GM19372 (cell line): ENCODE measurements around the gene OR14I1.

Experiments
- ATAC-seq: cut with Tn5 transposase; IDR thresholded peaks from one replicate; pipeline ENCODE4 v1.9.1; 2021; ENCODE audit warnings: mild to moderate bottlenecking, low read depth, moderate library complexity; ENCODE audit not compliant: unreplicated experiment

Gene OR14I1

GRCh38 chr1:248702714-248703113 is at the start of gene OR14I1:
Gene OR14I1 (minus strand): TSS chr1:248702766.
- no peak for ATAC-seq

GRCh38 chr1:248751635-248752034 is 49.1 kb upstream of the OR14I1 start:
- no peak for ATAC-seq

- no peak for ATAC-seq
Measured at GRCh38 chr1:248751142-248751541, 48.6 kb upstream of the OR14I1 start.

GRCh38 chr1:248750496-248750895 is 47.9 kb upstream of the OR14I1 start:
- ATAC-seq, result no peak

- ATAC-seq, result no peak
Measured at GRCh38 chr1:248748211-248748610, 45.6 kb upstream of the OR14I1 start.

GRCh38 chr1:248740876-248741275 is 38.3 kb upstream of the OR14I1 start:
- no peak for ATAC-seq

GRCh38 chr1:248739572-248740205 is 37.1 kb upstream of the OR14I1 start:
- ATAC-seq, result no peak

- ATAC-seq, result no peak
Measured at GRCh38 chr1:248737457-248737856, 34.9 kb upstream of the OR14I1 start.

GRCh38 chr1:248736977-248737376 is 34.4 kb upstream of the OR14I1 start:
- ATAC-seq, result no peak

GRCh38 chr1:248733566-248733965 is 31.0 kb upstream of the OR14I1 start:
- ATAC-seq, result no peak

- ATAC-seq, result no peak
Measured at GRCh38 chr1:248730507-248731335, 28.2 kb upstream of the OR14I1 start.

- ATAC-seq, result no peak
Measured at GRCh38 chr1:248714248-248714647, 11.7 kb upstream of the OR14I1 start.

GRCh38 chr1:248710305-248710900 is 7.8 kb upstream of the OR14I1 start:
- ATAC-seq, result no peak

GRCh38 chr1:248704606-248705005 is 2.0 kb upstream of the OR14I1 start:
- ATAC-seq, result no peak

GRCh38 chr1:248703674-248704073 is 1.1 kb upstream of the OR14I1 start:
- no peak for ATAC-seq

GRCh38 chr1:248699099-248699498 is 3.5 kb downstream of the OR14I1 start:
- ATAC-seq, result no peak

GRCh38 chr1:248697907-248698306 is 4.7 kb downstream of the OR14I1 start:
- ATAC-seq, result no peak

- no peak for ATAC-seq
Measured at GRCh38 chr1:248696774-248697173, 5.8 kb downstream of the OR14I1 start.

GRCh38 chr1:248696261-248696660 is 6.3 kb downstream of the OR14I1 start:
- no peak for ATAC-seq

GRCh38 chr1:248695451-248696132 is 7.0 kb downstream of the OR14I1 start:
- no peak for ATAC-seq

GRCh38 chr1:248691567-248692155 is 10.9 kb downstream of the OR14I1 start:
- no peak for ATAC-seq
